ENCODE results near the gene EPSTI1. TPM values are rescaled to one million over a fixed set of nuclear protein-coding genes. Genes with fewer than 3 reads are reported as not detected.
A peak's percentile ranks its signal among the peaks of the same experiment; 100 is the strongest.

Gene EPSTI1
- total RNA-seq, 6 donors from 2014 or later: 10.2 to 61.8 (median 24.0) TPM

DNA sequence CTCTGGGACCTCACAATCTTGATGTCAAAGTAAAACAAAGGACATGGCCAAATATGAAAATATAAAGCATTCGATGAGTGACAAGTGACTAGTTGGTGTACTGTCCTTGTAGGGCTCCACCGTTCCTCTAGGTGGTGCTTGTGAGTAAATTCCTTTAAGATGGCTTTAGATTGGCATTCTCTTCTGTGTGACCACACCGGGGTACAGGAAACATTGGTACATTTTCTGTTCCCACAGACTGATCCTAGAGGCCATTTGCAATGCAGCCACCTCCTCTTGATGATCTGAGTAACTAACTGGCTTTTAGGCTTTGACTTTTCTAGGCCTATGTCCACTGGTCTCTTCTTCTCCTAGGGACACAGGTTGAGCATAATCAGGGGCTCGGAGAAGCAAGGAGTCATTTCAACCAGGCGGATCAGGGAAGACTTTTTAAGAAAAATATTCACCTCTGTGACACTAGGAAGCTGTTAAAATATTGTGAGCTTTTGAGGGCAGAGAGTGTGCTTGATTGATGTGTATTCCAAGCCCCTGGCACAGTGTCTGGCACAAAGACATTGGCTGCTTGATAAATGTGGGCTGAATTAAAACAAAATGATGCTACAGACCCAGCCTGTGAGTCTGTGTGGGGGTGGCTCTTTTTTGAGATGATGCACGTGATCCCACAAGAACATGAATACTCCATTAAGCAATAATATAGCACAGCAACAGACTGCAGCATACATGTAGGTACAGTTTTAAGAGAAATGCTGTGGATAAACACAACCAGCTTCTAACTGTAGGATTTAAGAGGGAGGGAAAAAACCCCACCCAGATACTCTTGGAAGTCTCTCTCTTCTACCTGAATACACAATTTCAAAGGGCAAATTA, 21.0 kb downstream of the EPSTI1 start:
- Histone ChIP-seq H3K36me3 (no peaks in the 10 kb centered on the region), H3K27ac (no peak overlapping the region), H3K4me3 (no peak overlapping the region), H3K4me1 (peaks cover 19 to 28% (median 25%) of the 10 kb centered on the region in 4 donors), H3K27me3 (no peaks in the 10 kb centered on the region), H3K9me3 (no peaks in the 10 kb centered on the region)
- TF ChIP-seq POLR2AphosphoS5 (IDR thresholded peaks at IDR 0.05): no peak
- TF ChIP-seq, protein P1, sequence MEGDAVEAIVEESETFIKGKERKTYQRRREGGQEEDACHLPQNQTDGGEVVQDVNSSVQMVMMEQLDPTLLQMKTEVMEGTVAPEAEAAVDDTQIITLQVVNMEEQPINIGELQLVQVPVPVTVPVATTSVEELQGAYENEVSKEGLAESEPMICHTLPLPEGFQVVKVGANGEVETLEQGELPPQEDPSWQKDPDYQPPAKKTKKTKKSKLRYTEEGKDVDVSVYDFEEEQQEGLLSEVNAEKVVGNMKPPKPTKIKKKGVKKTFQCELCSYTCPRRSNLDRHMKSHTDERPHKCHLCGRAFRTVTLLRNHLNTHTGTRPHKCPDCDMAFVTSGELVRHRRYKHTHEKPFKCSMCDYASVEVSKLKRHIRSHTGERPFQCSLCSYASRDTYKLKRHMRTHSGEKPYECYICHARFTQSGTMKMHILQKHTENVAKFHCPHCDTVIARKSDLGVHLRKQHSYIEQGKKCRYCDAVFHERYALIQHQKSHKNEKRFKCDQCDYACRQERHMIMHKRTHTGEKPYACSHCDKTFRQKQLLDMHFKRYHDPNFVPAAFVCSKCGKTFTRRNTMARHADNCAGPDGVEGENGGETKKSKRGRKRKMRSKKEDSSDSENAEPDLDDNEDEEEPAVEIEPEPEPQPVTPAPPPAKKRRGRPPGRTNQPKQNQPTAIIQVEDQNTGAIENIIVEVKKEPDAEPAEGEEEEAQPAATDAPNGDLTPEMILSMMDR (IDR thresholded peaks at IDR 0.05): peak; percentile 50 to 84 (median 65)
- WGBS, 2 donors: 58 to 61% methylated on average over 6 of the region's 6 CpGs
- peak in 1 of 2 donors; percentile 33 for DNase-seq
- peak; percentile 79 to 89 for ATAC-seq (ENCODE audit: low FRiP score in 2 of 2)

DNA sequence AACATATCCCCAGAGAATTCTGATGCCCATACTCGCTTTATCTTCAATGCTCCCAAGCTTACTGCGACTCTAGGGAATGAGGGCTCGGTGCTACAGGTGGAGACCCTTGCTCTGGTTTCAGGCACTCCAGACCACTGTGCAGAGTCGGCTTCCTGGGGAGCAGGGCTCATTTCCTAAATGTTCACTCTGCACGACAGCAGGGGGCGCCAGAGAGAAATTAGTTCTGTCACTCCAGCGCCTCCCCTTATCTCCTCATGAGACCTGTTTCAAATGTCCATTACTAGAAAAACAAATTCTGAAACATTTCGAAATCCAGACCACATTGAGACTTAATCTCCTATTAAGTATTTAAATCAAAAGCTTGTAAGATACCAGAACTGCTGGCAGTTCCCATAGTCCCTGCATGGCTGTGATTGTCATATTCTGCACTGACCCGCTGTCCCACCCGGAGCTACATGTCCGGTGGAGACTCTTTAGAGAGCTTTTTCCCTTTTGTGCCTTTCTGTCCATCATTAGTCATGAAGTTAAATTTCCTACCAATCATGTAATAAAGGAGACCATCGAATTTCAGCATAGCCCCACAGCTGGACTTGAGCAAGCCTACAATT, 22.4 kb downstream of the EPSTI1 start:
- H3K4me1 ChIP-seq: peaks cover 19 to 28% (median 25%) of the 10 kb centered on the region in 4 donors
- H3K27me3 ChIP-seq: no peaks in the 10 kb centered on the region
- no peak for TF ChIP-seq EP300 (IDR thresholded peaks at IDR 0.05)
- no peak for TF ChIP-seq POLR2AphosphoS5 (IDR thresholded peaks at IDR 0.05)
- TF ChIP-seq, protein P1 (IDR thresholded peaks at IDR 0.05): peak; percentile 70 to 75 (median 72)
- H3K27ac ChIP-seq: peak overlapping the region in 1 of 4 donors; percentile 20
- no peaks in the 10 kb centered on the region for H3K9me3 ChIP-seq
- no peak overlapping the region for H3K4me3 ChIP-seq
- H3K36me3 ChIP-seq: no peaks in the 10 kb centered on the region
- DNase-seq (peak in 1 of 2 donors; percentile 83), ATAC-seq (ENCODE audit: low FRiP score in 2 of 2) (peak; percentile 92 to 93)
- 43 to 47% methylated on average over 12 of the region's 12 CpGs for WGBS, 2 donors

DNA sequence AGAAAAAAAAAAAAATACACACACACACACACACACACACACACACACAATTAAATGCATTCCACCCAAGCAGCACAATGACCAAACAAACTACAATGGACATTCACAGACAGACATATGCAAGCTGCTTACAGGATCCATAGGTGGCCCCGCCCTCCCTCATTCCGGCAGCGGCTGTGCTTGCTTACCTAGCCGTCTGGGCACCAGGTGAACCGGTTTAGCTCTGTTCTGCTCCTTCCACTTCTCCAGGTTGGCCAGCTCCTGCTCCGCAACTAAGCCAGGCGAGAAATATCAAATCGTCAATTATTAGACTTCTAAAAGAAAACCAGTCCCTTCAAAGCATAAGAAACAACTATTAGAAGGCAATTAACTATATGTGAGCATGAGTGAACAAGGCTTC, 23.1 kb downstream of the EPSTI1 start:
- no peak overlapping the region for H3K4me3 ChIP-seq
- no peaks in the 10 kb centered on the region for H3K9me3 ChIP-seq
- DNase-seq: peak; percentile 48 to 80
- H3K27me3 ChIP-seq: no peaks in the 10 kb centered on the region
- TF ChIP-seq EP300 (IDR thresholded peaks at IDR 0.05) (no peak), POLR2A (IDR thresholded peaks at IDR 0.05) (no peak), POLR2AphosphoS5 (IDR thresholded peaks at IDR 0.05) (no peak)
- TF ChIP-seq, protein P1 (IDR thresholded peaks at IDR 0.05): no peak
- WGBS, 2 donors: 61 to 69% methylated on average over 8 of the region's 8 CpGs
- peak; percentile 56 to 77 for ATAC-seq (ENCODE audit: low FRiP score in 2 of 2)
- peaks cover 19 to 28% (median 25%) of the 10 kb centered on the region in 4 donors for H3K4me1 ChIP-seq
- peak overlapping the region in 1 of 4 donors; percentile 50 for H3K27ac ChIP-seq
- H3K36me3 ChIP-seq: no peaks in the 10 kb centered on the region

DNA sequence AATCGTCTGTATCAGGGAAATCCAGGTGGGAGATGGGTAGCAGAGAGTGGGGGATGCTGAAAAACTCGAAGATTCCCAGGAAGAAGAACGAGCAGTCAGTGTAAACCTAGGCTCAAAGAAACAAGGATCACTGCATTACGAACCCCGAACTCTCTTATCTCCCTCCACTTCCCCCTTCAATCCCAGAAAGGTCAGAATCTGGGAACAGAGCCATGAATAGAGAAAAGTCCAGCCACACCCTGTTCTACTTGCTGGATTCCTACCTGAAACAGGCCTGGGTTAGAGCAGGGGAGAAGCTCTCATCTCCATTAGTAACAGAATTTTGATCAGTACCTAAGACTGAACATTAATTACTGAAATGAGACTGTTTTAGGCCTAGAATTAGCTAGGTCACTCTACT, 24.4 kb downstream of the EPSTI1 start:
- Histone ChIP-seq H3K36me3 (peaks cover 0 to 9% (median 4%) of the 10 kb centered on the region in 4 donors), H3K4me3 (no peak overlapping the region), H3K4me1 (peaks cover 19 to 28% (median 25%) of the 10 kb centered on the region in 4 donors), H3K9me3 (no peaks in the 10 kb centered on the region), H3K27me3 (no peaks in the 10 kb centered on the region), H3K27ac (peak overlapping the region in 1 of 4 donors; percentile 48)
- 47 to 57% methylated on average over 5 of the region's 5 CpGs for WGBS, 2 donors
- TF ChIP-seq, protein P1 (IDR thresholded peaks at IDR 0.05): no peak
- no peak for TF ChIP-seq EP300 (IDR thresholded peaks at IDR 0.05)
- no peak for TF ChIP-seq POLR2A (IDR thresholded peaks at IDR 0.05)
- TF ChIP-seq POLR2AphosphoS5 (IDR thresholded peaks at IDR 0.05): no peak
- peak in 1 of 2 donors; percentile 27 for ATAC-seq (ENCODE audit: low FRiP score in 2 of 2)
- peak in 1 of 2 donors; percentile 28 for DNase-seq
